DLD1 (cell line): ENCODE results near the gene VWCE.

ENCODE experiments used
- in situ Hi-C: cut with HindIII; loops from 2 replicates; pipeline ENCODE4 v1.10.0; 2017; ENCODE audit warnings: low sequenced_read_pairs

Gene VWCE

DNA sequence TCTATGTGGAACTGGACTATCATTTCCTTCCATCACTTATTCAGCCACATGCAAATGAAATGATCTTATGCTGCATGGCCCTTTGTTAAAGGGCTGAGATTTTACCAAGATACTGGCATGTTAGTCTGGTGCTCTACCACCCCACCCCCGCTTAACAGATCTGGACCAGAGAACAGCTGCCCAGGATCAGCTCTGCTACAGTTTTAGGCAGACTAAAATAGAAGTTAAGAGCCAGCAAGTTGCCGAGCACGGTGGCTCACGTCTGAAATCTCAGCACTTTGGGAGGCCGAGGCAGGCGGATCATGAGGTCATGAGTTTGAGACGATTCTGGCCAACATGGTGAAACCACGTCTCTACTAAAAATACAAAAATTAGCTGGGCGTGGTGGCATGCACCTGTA lies 33.2 kb upstream of the VWCE start:
- in situ Hi-C loops: no loop called here

DNA sequence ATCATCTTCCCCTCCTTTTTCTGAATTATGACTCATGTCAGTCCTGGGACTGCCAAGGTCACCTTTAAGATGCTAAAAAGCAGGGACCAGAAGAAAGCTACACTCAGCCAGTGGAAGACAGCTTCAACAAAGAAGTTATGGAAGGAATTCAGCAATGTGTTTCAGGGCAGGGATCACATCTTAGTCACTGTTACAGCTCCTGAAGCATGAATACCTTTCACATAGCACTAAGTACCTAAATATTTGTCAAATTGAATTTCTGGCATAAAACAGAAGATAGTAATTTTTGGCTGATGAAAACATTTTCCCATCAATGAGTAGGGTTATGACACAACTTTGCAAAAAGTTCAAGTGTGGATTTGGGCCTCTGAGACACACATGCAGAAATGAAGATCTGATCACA lies 32.6 kb upstream of the VWCE start:
- in situ Hi-C loops: no loop called here

DNA sequence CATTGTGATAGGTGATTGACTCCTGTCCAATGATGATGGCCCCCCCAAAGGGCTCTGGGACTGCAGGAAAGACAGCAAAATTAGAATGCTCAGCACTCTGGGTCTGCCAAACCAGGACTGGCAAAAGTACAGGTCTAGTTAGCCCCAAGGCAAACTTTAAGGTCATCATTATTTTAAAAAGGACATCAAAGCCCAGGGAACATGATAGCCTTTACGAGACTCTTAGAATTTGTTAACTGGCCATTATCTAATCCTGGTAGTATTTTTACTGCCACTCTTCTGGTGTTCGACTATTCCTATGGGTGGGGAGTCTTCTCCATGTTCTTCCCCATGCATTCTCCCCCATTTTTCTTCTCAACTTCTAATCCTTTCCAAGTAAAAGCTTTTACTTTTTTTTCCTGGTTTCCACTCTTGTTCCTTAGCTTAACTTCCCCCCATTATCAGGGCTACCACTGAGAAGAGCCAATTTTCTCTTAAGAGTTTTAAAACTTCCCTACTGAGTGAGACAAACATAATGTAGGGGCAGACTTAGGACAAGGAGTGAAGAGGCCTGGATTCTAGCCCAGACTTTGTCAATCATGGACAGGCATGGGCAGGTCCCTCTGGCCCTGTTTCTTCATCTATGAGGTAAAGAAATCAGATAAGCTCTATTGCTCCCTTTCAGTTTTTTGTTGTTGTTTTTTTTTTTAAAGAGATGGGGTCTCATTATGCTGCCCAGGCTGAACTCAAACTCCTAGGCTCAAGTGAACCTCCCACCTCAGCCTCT lies 30.7 kb upstream of the VWCE start:
- in situ Hi-C loops: no loop called here

DNA sequence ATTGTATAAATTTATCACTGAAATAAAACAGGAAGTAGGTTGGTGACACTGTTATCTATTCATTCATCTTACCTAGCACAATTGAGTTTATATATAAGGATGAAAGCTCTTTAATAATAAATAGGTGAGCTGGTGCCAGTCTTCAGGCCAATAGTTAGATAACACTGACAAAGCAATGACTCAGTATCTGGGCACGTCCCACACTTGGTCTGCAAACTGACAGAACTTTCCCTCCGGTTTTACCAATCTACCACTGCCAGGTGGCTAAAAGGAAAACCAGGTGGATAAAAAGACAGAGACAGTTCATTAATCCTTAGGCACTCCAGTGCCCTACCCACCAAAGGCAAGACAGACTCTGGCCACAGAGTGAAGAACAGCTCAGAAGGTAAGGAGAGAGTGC lies 20.1 kb upstream of the VWCE start:
- in situ Hi-C loops: no loop called here

DNA sequence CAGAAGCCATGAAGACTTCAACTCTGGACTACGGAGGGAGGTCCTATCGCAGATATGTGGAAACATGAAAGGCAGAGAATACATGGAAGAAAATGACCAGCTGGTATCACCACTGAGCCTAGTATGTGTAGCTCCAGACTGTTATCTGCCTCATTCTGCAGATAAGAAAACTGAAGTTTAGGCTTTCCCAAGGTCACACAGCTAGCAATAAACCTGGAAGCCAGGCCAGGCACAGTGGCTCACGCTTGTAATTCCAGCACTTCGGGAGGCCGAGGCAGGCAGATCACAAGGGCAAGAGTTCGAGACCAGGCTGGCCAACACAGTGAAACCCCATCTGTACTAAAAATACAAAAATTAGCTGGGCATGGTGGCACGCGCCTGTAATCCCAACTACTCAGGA lies 15.6 kb upstream of the VWCE start:
- in situ Hi-C loops: no loop called here

DNA sequence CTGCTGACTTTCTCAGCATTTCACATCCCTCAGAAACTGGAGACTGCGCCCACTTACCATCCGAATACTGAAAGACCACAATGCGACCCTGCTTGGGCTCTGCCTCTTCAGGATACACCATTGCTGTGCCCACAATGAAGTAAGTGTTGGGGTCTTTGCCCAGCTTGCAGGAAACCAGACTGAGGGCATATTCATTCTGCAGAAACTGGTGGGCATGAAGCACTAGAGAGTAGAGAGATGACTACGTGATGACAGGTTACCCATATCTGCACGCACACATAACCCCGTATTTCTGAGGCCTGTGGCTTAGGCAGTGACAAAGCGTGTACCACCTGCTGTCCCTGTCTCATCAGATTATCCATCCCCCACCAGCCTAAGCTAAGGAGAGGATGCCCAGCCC lies 14.6 kb upstream of the VWCE start:
- in situ Hi-C loops: no loop called here

DNA sequence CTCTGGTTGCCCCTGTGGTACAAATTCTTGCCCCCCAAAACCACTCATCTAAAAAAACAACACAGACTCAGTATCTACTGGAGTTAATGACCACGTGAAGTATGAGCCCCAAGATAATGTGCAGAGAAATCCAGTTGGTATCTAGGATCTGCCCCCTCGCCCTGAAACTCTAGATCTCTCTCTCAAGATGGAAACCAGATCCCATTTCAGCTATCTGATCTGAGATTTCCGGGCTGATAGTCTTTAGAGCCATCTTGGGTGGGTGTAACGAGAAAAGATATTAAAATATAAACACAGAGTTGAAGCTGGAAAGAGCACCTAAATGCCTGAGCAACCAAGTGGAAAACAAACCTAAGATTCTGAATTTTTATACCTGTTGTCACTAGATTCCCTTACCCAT lies 14.0 kb upstream of the VWCE start:
- in situ Hi-C loops: no loop called here

DNA sequence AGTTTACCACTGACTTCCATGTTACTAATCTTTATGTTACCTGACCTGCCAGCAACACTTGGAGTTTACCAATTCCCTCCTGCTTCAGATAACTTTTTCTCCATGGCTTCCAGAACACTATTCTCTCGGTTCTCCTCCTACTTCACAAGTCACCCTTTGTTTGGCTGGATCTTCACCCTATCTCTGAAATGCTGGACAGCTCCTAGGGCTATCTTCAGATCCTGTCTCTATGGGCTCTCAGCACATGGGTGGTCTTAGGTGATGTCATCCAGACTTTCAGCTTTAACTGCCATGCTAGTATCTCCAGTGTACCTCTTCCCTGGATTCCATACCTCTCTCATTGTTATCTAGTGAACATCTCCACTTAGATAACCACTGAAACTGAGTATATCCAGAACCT lies 12.2 kb upstream of the VWCE start:
- in situ Hi-C loops: no loop called here

DNA sequence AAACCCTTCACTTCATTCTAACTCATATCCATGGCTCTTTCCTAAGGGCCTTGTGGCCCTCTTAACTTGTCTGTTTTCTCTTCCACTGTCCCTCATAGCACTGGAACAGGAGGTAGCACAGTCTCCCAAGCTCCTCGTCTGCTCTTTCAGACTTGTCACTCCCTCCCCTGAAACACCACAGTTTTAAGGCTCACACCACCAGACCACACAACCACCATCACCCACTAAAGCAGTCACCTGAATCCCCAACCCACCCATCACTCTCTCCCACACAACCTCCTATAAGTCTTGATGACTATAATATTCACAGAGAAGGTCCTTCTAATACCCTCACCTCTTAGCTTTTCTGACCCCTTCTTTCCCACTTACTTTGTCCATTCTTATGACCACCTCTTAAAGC lies 11.1 kb upstream of the VWCE start:
- in situ Hi-C loops: no loop called here

DNA sequence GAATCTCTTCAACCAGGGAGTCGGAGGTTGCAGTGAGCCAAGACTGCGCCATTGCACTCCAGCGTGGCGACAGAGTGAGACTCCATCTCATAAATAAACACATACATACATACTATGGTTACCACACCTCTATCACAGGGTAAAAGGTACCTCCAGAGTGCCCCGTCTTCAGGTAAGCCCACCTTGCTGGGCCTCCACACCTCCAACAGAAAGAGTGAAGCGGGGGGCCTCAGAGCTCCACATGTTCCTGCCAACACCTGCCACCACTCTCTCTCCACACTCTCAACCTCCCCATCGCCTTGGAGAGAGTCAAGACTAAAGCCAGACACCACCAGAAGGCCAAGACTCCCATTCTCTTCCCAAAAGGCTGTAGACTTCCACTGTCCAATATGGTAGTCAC lies 10.3 kb upstream of the VWCE start:
- in situ Hi-C loops: no loop called here

DNA sequence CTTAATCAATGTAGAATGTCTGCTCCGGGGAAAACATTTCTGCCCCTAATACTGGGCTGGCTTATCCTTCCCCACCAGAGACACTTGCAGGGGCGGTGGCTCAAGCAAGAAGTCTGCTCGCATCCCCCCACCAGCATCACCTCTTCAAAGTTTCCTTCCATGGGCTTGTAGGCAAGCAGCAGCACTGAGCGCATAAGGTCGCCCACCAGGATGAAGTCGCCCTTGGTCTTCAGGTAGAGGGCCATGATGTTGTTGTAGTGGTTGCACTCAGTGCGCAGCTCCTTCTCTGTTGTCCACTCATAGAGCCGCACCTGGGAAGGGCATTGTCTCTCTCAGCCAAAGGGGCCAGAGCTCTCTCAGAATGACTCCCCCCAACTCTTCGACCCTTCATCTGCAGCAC lies 8.6 kb upstream of the VWCE start:
- in situ Hi-C loops: no loop called here

DNA sequence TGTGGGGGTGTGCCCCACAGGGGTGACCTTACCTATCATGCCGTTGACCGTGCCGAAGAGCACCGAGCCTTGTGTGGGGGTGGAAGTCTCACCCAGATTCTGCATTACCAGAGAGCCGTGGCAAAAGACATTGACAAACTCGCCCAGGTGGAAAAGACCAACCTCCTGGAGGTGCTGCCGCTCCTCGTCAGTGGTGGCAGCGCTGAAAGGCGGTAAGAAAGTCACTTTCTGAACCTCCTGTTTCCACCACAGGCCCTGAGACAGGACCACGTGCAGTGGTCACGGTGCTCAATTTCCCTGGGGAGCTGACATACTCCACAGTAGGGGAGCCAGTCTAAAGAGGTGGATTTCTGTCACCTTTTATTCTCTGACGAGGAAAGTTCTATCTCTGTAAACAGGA lies 7.4 kb upstream of the VWCE start:
- in situ Hi-C loops: no loop called here

DNA sequence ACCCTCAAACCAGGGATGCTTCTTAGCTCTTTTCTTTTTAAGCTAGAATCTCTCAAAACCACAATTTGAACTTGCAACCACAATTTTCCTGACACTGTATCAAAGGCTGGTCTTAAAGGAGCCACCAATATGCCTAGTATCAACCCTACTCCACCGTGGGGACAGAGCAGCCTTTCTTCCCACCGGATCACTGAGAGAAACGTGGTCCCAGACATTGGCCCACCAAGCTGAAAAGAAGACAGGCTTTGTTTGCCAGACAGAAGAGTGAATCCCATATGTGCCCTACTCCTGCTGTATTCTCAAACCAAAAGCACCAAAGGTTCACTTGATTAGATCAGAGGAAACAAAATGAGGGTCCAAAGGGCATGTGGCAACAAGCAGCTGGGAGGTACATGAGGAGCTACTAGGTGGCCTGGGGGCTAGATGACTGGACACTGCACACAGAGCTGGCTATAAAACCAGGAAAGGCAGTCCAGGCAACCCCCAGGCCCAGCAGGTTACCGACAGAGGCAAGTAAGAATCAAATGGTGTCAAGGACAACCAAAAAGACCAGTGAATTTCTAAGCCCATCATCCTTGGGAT lies 3.6 kb upstream of the VWCE start:
- in situ Hi-C loops: no loop called here

DNA sequence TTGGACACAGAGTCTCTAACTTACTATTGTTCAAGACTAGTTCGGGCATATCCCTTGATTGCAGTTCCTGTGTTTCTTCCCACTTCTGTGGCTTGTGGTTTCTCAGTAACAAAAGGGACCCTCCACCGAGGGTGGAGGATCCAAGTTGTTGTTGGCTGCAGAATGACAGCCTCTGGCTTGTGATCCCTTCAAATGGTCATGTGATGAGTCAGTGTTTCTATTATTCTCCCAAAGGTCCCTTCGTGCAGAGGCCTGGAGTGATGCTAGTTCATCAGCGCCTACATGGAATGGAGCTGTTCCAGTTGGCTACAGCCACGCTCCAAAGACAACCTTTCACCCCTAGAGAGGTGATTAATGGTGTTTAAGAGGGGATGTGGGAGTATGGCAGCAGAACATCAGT lies 2.6 kb upstream of the VWCE start:
- in situ Hi-C loops: no loop called here

DNA sequence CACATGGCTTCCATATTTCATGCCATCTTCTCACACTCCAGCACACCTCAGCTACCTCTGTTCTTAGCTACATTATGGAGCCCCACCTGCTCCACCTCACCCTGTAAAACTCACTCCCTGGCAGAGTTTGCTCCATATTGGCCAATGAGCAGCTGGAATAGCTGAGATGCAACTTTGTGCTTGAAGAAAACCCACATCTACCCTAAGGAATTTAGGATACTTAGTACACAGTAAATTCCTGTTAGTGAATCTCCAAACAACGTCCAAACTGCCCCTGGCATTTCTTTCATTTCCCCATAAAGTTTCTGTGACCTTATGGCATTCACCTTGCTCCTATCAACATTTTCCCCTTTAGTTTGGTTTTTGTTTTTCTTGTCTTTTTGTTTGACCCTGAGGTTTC lies 2.2 kb upstream of the VWCE start:
- in situ Hi-C loops: no loop called here

DNA sequence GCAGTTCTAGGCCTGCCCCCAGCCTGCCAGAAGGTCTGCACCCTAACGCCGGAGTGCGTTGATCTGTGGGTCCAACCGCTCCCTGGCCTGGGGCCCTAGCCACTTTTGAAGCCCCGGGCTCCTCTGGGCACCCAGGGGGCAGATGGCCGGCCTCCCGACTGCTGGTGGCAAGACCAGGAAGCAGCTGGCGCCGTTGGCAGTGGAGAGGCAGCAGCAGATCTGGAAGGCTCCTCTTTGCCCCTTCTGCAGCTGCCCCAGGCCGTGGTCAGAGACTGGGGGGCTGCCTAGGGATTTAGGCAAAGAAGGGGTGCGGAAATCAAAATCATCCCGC lies 445 bp upstream of the VWCE start:
- in situ Hi-C loops: no loop called here

DNA sequence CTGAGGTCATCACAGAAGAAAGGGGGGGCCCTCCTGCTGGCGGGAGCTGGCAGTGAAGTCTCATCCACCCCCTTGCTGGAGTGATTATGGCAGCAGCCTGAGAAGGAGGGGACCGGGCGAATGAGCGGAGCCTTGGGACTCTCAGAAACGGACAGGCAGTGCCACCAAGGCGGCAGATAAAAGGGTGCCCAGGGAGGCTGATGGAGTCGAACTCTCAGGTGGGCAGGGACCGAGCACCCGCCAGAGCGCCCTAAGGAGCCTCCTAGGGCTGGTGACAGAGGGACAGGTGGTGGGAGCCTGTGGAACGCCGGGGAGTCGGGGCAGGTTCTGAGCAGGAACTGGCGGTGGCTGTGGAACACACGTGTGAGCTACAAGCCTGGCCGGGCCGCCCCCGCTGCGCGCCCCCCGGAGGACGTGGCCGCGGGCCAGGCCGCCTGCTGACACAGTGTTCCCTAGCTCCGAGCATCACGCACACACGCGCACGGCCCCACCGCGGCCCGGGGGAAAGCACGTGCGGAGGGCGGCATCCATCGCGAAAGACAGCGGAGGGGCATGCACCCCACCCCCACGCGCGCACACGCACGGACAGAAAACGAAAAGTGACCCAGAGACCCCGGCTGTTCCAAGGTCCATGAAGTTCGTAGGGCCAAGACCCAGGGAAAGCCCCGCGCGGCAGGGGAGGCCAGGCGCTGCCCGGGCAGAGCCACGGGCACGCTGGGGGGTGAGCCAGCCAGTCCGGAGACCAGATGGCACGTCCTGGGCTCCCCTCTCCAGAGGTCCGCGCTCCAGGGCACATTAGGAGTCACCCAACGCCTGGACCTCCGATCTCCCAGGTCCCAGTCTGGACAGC lies 1.0 kb downstream of the VWCE start:
- in situ Hi-C loops: no loop called here

DNA sequence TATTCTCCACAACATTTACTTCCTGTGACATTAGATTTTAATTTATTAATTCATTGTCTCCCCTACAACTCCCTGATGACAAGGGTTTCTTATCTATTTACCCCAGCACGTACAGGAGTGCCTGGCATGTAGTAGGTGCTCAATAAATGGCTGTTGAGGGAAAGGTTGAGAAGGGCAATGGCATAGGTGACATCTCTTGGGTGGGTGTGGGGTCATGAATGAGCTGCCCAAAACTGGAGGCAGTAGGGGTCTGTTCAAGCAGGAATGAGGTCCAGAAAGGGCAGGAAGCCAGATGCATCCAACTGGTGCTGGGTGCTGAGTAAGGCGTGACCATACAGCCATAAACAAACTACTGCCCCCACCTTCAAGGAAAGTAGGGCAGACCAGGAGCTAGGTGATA lies 2.8 kb downstream of the VWCE start:
- in situ Hi-C loops: no loop called here

DNA sequence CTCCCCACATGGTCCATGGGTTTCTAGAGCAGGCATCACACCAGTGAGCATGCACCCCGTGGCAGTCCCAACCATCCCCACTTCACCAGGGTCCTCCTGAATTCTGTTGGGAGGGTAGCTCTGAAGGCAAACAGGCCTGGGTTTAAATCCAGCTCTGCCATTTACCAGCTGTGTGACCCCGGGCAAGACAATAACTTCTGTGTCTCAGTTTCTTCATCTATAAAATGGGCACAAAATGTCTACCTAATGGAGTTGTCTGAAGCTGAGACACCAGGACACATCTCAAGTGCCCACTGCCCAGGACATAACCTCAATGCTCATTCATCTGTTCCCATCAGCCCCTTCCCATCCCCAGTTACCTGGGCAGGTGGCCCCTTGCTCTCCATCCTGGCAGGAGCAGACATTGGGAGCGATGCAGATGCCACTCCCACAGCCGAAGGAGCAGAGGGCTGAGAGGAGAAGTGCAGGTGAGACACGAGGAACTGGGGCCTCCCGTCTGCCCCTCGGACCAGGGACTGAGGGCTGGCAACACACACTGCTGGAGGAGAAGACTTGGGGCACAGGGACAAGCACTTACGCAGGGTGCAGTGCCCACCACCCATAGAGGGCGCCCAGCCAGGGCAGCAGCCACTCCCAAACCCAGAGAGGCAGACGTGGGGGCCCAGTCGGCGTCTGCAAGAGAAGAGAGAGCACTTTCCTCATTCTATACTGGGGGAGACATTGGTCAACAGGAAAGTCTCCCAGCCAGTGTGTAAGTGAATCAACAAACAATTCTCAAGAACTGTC lies 4.0 kb downstream of the VWCE start:
- in situ Hi-C loops: no loop called here

DNA sequence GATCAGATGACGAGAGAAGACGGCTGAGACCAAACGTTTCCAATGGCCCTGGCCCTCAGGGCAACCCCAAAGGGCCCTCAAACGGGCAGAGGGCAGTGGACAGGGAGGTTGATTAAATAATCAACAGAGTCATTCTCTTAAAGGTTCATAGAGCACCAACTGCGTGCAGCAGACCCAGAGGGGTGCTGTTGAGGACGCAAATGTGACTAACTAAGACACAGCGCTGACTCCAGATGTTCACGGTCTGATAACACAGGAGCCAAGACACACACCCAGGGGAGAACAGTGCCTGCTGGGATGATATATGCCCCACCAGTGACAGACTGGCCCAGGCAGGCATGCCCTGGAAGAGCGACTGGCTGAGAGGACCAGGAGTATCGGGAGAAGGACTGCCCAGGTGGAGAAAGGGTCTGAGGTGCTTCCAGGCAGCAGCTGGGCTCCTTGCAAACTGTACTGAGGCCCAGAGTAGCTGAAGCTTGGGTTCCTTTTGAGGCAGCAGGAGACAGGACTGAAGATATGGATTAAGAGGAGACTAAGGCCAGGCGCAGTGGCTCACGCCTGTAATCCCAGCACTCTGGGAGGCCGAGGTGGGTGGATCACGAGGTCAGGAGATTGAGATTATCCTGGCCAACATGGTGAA lies 7.7 kb downstream of the VWCE start:
- in situ Hi-C loops: no loop called here

DNA sequence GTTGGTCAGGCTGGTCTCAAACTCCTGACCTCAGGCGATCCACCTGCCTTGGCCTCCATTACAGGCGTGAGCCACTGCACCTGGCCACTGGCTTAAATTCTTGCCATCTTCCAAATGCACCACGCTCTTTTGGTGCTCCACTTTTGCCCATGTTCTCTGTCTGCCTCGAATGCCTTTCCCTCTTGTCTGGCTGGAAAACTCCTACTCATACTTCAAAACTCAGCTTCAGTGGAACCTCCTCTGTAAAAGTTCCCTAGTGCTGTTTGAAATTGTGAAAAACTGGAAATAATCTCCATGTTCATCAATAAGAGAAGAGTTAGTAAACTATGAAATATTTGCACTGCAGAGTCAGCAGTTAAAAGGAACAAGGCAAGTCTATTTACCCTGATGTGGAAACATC lies 11.5 kb downstream of the VWCE start:
- in situ Hi-C loops: no loop called here
